ENCODE data around the gene DOK4.
"Not testable (repeated sequence)": the region's sequence is repeated elsewhere in the genome, so short reads cannot be mapped to it uniquely, and the experiment has no call there.

DOK4 gene

GRCh38 chr16:57446531-57447185 lies 39.6 kb downstream of the DOK4 start:
- DNase-seq (ENCODE audit: low read depth), result no peak

- DNase-seq (ENCODE audit: low read depth), result no peak
Observed at GRCh38 chr16:57445510-57445909, 40.8 kb downstream of the DOK4 start.

GRCh38 chr16:57444711-57445110 lies 41.6 kb downstream of the DOK4 start:
- DNase-seq (ENCODE audit: low read depth), result no peak

- not testable (repeated sequence) for DNase-seq (ENCODE audit: low read depth)
Observed at GRCh38 chr16:57440551-57440950, 45.7 kb downstream of the DOK4 start.

GRCh38 chr16:57439947-57440346 lies 46.3 kb downstream of the DOK4 start:
- DNase-seq (ENCODE audit: low read depth), result not testable (repeated sequence)

GRCh38 chr16:57435838-57436237 lies 50.5 kb downstream of the DOK4 start:
- no peak for DNase-seq (ENCODE audit: low read depth)

- DNase-seq (ENCODE audit: low read depth), result no peak
Observed at GRCh38 chr16:57434003-57434402, 52.3 kb downstream of the DOK4 start.

GRCh38 chr16:57432989-57433388 lies 53.3 kb downstream of the DOK4 start:
- no peak for DNase-seq (ENCODE audit: low read depth)

- no peak for DNase-seq (ENCODE audit: low read depth)
Observed at GRCh38 chr16:57432505-57432904, 53.8 kb downstream of the DOK4 start.

GRCh38 chr16:57430955-57431354 lies 55.3 kb downstream of the DOK4 start:
- DNase-seq (ENCODE audit: low read depth), result no peak

- no peak for DNase-seq (ENCODE audit: low read depth)
Observed at GRCh38 chr16:57427824-57428223, 58.5 kb downstream of the DOK4 start.

- no peak for DNase-seq (ENCODE audit: low read depth)
Observed at GRCh38 chr16:57427307-57427706, 59.0 kb downstream of the DOK4 start.

GRCh38 chr16:57426356-57426755 lies 59.9 kb downstream of the DOK4 start:
- DNase-seq (ENCODE audit: low read depth), result no peak

GRCh38 chr16:57424583-57424982 lies 61.7 kb downstream of the DOK4 start:
- no peak for DNase-seq (ENCODE audit: low read depth)

GRCh38 chr16:57423152-57423551 lies 63.1 kb downstream of the DOK4 start:
- DNase-seq (ENCODE audit: low read depth), result no peak

- DNase-seq (ENCODE audit: low read depth), result no peak
Observed at GRCh38 chr16:57422026-57422944, 64.0 kb downstream of the DOK4 start.
